ENCODE results near the gene CFAP46.

- TF ChIP-seq CTCF (IDR thresholded peaks at IDR 0.05) = no peak
- TF ChIP-seq EZH2 (IDR thresholded peaks at IDR 0.05) = no peak
- TF ChIP-seq EZH2phosphoT487 (IDR thresholded peaks at IDR 0.05) = no peak
Observed at GRCh38 chr10:132787495-132788179, 154.7 kb downstream of the CFAP46 start.
